SU-DHL-6 (cell line): ENCODE results near the gene CXXC5.

Experiments used
- EZH2phosphoT487 ChIP-seq: fragments of 200-600 bp; sonication (generic), shearing (Covaris generic); conservative IDR thresholded peaks from 2 replicates; pipeline ENCODE4 v1.6.1; 2018; ENCODE audit warnings: mild to moderate bottlenecking, antibody characterized with exemption, low read length, moderate library complexity, mixed read lengths
- TF ChIP-seq, protein P1 (sequence below): fragments of 200-600 bp; sonication (generic); IDR thresholded peaks from one replicate; pipeline ENCODE4 v1.5.1; 2017; ENCODE audit warnings: antibody characterized with exemption, mild to moderate bottlenecking, low read length, moderate library complexity; ENCODE audit not compliant: insufficient read depth, poor library complexity, severe bottlenecking

DNA sequence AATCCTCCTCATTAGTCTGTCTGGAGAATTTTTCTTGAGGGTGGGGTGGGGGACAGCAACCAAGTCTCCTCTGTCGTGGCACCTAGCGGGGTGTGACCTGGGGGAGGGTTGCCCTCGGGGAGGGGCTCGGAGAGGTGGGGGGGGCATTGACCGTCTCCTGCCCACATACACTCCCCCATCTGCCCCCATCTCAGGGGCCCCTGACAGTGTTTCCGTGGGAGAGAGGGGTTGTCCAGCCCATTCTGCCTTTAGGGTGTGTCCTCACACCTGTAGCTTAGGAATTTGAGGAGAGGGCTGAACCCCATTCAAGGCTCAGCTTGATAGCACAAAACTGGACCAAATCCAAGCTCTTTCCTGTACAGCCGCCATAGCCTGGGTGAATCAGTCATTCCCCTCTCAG lies 5.9 kb upstream of the CXXC5 start:
- TF ChIP-seq, protein P1, sequence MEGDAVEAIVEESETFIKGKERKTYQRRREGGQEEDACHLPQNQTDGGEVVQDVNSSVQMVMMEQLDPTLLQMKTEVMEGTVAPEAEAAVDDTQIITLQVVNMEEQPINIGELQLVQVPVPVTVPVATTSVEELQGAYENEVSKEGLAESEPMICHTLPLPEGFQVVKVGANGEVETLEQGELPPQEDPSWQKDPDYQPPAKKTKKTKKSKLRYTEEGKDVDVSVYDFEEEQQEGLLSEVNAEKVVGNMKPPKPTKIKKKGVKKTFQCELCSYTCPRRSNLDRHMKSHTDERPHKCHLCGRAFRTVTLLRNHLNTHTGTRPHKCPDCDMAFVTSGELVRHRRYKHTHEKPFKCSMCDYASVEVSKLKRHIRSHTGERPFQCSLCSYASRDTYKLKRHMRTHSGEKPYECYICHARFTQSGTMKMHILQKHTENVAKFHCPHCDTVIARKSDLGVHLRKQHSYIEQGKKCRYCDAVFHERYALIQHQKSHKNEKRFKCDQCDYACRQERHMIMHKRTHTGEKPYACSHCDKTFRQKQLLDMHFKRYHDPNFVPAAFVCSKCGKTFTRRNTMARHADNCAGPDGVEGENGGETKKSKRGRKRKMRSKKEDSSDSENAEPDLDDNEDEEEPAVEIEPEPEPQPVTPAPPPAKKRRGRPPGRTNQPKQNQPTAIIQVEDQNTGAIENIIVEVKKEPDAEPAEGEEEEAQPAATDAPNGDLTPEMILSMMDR, result no peak
- TF ChIP-seq EZH2phosphoT487, result no peak
